ENCODE results near the gene ADD1. TPM values are rescaled to one million over a fixed set of nuclear protein-coding genes. Genes with fewer than 3 reads are reported as not detected.

ADD1 gene
- total RNA-seq, 4 donors from 2014 or later, result 144 to 273 (median 203) TPM

GRCh38 chr4:2963966-2964471 lies 120.4 kb downstream of the ADD1 start:
- TF ChIP-seq, protein P1, sequence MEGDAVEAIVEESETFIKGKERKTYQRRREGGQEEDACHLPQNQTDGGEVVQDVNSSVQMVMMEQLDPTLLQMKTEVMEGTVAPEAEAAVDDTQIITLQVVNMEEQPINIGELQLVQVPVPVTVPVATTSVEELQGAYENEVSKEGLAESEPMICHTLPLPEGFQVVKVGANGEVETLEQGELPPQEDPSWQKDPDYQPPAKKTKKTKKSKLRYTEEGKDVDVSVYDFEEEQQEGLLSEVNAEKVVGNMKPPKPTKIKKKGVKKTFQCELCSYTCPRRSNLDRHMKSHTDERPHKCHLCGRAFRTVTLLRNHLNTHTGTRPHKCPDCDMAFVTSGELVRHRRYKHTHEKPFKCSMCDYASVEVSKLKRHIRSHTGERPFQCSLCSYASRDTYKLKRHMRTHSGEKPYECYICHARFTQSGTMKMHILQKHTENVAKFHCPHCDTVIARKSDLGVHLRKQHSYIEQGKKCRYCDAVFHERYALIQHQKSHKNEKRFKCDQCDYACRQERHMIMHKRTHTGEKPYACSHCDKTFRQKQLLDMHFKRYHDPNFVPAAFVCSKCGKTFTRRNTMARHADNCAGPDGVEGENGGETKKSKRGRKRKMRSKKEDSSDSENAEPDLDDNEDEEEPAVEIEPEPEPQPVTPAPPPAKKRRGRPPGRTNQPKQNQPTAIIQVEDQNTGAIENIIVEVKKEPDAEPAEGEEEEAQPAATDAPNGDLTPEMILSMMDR (IDR thresholded peaks at IDR 0.05; ENCODE audit: low read depth), result no peak

GRCh38 chr4:2964706-2965258 lies 121.1 kb downstream of the ADD1 start:
- TF ChIP-seq, protein P1 (IDR thresholded peaks at IDR 0.05; ENCODE audit: low read depth), result no peak

GRCh38 chr4:2965262-2965661 lies 121.6 kb downstream of the ADD1 start:
- TF ChIP-seq, protein P1 (IDR thresholded peaks at IDR 0.05; ENCODE audit: low read depth), result no peak

GRCh38 chr4:2968381-2968780 lies 124.7 kb downstream of the ADD1 start:
- TF ChIP-seq, protein P1 (IDR thresholded peaks at IDR 0.05; ENCODE audit: low read depth), result no peak

DNA sequence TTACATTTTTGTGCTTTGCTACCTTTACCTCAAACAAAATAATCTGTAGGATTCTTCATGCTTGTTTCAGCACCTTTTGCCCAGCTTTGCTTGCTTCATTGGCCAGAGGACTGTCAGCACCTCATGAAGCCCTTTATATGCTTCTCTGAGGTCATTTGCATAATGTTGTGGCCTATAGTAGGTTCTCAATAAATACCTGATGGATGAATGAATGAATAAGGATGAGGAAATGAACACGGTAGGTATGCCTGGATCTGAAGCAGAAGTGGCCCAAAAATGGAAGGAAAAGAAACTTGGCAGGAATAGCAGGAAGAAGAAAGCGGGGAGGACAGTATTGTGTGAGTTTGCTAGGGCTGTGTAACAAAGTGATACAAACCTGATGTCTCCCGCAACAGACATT lies 127.6 kb downstream of the ADD1 start:
- TF ChIP-seq, protein P1 (IDR thresholded peaks at IDR 0.05; ENCODE audit: low read depth), result no peak

GRCh38 chr4:2977211-2978088 lies 133.8 kb downstream of the ADD1 start:
- TF ChIP-seq, protein P1 (IDR thresholded peaks at IDR 0.05; ENCODE audit: low read depth), result no peak

Other genes with a start within 250 kb of the ADD1 start
- 10 to 100 TPM; 25.6 to 88.2 (median 51.5) TPM for gene TNIP2, start 87.5 kb upstream of the ADD1 start, total RNA-seq
- 10 to 100 TPM; 23.5 to 52.7 (median 43.7) TPM for gene SH3BP2, start 50.8 kb upstream of the ADD1 start, total RNA-seq
- 10 to 100 TPM; 17.8 to 33.8 (median 23.9) TPM for gene NOP14, start 119.6 kb downstream of the ADD1 start, total RNA-seq
- gene GRK4, start 119.7 kb downstream of the ADD1 start, total RNA-seq, result 1 to 10 TPM; 3.1 to 7.9 (median 3.7) TPM
- not detected for gene HTT-AS, start 230.7 kb downstream of the ADD1 start, total RNA-seq
- 10 to 100 TPM; 48.2 to 79.3 (median 72.1) TPM for gene HTT, start 230.8 kb downstream of the ADD1 start, total RNA-seq